WTC11 (cell line): ENCODE data around the gene TPGS1.
A peak's percentile ranks its signal among the peaks of the same experiment; 100 is the strongest.

Experiments
- CREM ChIP-seq: sonication (generic); formaldehyde crosslinking; IDR thresholded peaks from 2 replicates; pipeline ENCODE4 v1.8.1; 2022; ENCODE audit warnings: mild to moderate bottlenecking, missing genetic modification reagents, moderate library complexity
- CTCF ChIP-seq: fragments of 200-600 bp; IDR thresholded peaks from 2 replicates; pipeline ENCODE4 v1.8.0; 2022; ENCODE audit warnings: antibody characterized with exemption
- MAX ChIP-seq: sonication (generic); formaldehyde crosslinking; IDR thresholded peaks from 2 replicates; pipeline ENCODE4 v1.8.0; 2022; ENCODE audit warnings: mild to moderate bottlenecking, missing genetic modification reagents
- NR3C1 ChIP-seq: sonication (generic); formaldehyde crosslinking; conservative IDR thresholded peaks from 2 replicates; pipeline ENCODE4 v1.8.1; 2023; ENCODE audit warnings: low read depth, mild to moderate bottlenecking, missing genetic modification reagents
- ZNF232 ChIP-seq: sonication (generic); formaldehyde crosslinking; IDR thresholded peaks from 2 replicates; pipeline ENCODE4 v1.8.0; 2022; ENCODE audit warnings: mild to moderate bottlenecking, missing genetic modification reagents
- ZSCAN18 ChIP-seq: fragments of 250-450 bp; sonication (Bioruptor Pico); IDR thresholded peaks from 2 replicates; pipeline ENCODE4 v2.1.2; 2022; ENCODE audit warnings: mild to moderate bottlenecking, moderate library complexity

GRCh38 chr19:488505-489417 lies 18.5 kb upstream of the TPGS1 start:
- TF ChIP-seq CTCF (no peak), MAX (CRISPR knock-in tag) (no peak), CREM (peak; percentile 23; the same call in 1 of the 2 replicates), ZSCAN18 (no peak), NR3C1 (CRISPR knock-in tag) (0 out of 2 replicates have a peak, but pooled peaks have one; percentile 64), ZNF232 (CRISPR knock-in tag) (no peak)
